Mucosa of descending colon (tissue), 3 donors: ENCODE results near the gene SSX2IP. TPM values are rescaled to one million over a fixed set of nuclear protein-coding genes. Genes with fewer than 3 reads are reported as not detected.

ENCODE experiments used
- ATAC-seq: fragments of 200-7000 bp; cut with Tn5 transposase; one replicate; pipeline ENCODE4 v1.9.1; 2020; ENCODE audit warnings: mild to moderate bottlenecking, moderate library complexity
- DNase-seq, 3 donors: peaks; one replicate each; pipeline ENCODE4 v3.0.0-alpha.2; 2020
- H3K36me3 ChIP-seq: fragments of 200-600 bp; one replicate; pipeline ENCODE4 v1.8.0; 2021; ENCODE audit warnings: low read depth, mild to moderate bottlenecking
- H3K4me1 ChIP-seq: fragments of 200-600 bp; one replicate; pipeline ENCODE4 v1.8.0; 2021; ENCODE audit warnings: low read depth, mild to moderate bottlenecking
- H3K4me3 ChIP-seq: fragments of 200-600 bp; one replicate; pipeline ENCODE4 v1.8.0; 2021; ENCODE audit warnings: mild to moderate bottlenecking
- H3K9me3 ChIP-seq: fragments of 200-600 bp; one replicate; pipeline ENCODE4 v1.8.0; 2021; ENCODE audit warnings: mild to moderate bottlenecking
- CTCF ChIP-seq: fragments of 200-600 bp; IDR thresholded peaks from one replicate; pipeline ENCODE4 v1.8.0; 2022; ENCODE audit warnings: antibody characterized with exemption, mild to moderate bottlenecking
- intact Hi-C, 2 donors: fragments of 100-400 bp; cut with DNase I in 1 of 2; cut with micrococcal nuclease in 1 of 2; formaldehyde crosslinking; loops; one replicate each; pipeline versions ENCODE4 v1.11.0 to v1.11.1; 2022; cut with DNase I, micrococcal nuclease
- total RNA-seq, 3 donors: library from RNA; stranded (reverse); fragmentation: NEBNext Ultra II Directional in 2 of 3; extraction: Animal tissue kit (Norgen Biotek cat#: 25700) in 2 of 3; gene quantifications; one replicate each; pipeline versions ENCODE4 v1.2.1 to v1.2.4, GENCODE V29; 2021 to 2023
- donor health status: DM: no; HTN: no; CAD: no; lungs with moderate emphysema.
- donor health status: DM: no; HTN: no; CAD: no.
- donor health status: DM: no; HTN: yes; CAD: no.

The SSX2IP gene
- total RNA-seq, 3 donors from 2014 or later: 6.2 to 36.7 (median 14.4) TPM

GRCh38 chr1:84613026-84613425 is 77.2 kb downstream of the SSX2IP start:
- DNase-seq: no peak
- peaks cover 16% of the 10 kb centered on the region for H3K9me3 ChIP-seq
- H3K36me3 ChIP-seq: no peaks in the 10 kb centered on the region
- no peak for TF ChIP-seq CTCF
- H3K4me3 ChIP-seq: no peak overlapping the region
- no peaks in the 10 kb centered on the region for H3K4me1 ChIP-seq
- ATAC-seq: no peak
- intact Hi-C loops: no loop called here

GRCh38 chr1:84611796-84612195 is 78.5 kb downstream of the SSX2IP start:
- DNase-seq: no peak
- Histone ChIP-seq H3K36me3 (no peaks in the 10 kb centered on the region), H3K4me1 (no peaks in the 10 kb centered on the region), H3K4me3 (no peak overlapping the region), H3K9me3 (peaks cover 20% of the 10 kb centered on the region)
- intact Hi-C loops: no loop called here
- TF ChIP-seq CTCF: no peak
- ATAC-seq: no peak

GRCh38 chr1:84611091-84611490 is 79.2 kb downstream of the SSX2IP start:
- DNase-seq (no peak), ATAC-seq (no peak)
- intact Hi-C loops: no loop called here
- H3K9me3 ChIP-seq: peaks cover 27% of the 10 kb centered on the region
- H3K4me3 ChIP-seq: no peak overlapping the region
- no peaks in the 10 kb centered on the region for H3K36me3 ChIP-seq
- no peak for TF ChIP-seq CTCF
- no peaks in the 10 kb centered on the region for H3K4me1 ChIP-seq

DNA sequence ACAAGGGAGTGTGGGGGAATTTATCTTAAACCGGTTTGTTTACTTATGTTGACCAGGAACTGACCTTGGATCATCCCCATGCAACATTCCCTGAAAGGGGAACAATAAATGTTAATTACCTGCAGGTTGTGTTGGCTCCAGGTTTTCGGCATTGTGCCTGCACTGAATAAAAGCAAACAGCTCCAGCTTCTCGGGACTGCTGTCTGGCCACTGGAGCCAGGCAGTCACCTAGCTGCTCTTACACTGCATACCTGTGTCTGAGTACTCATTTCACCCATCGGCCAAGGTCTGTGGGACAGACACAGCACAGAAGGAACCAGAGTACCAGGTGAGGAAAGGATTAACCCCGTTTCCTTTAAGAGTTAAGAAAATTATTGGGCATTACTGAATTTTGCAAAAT is 83.3 kb downstream of the SSX2IP start:
- intact Hi-C loops: loop anchor here in 1 of 2 donors (10.0 kb wide), 1 partner anchor 162 kb away; no protein-coding TSS in a partner anchor
- no peaks in the 10 kb centered on the region for H3K36me3 ChIP-seq
- H3K4me1 ChIP-seq: no peaks in the 10 kb centered on the region
- ATAC-seq (no peak), DNase-seq (no peak)
- peaks cover 31% of the 10 kb centered on the region for H3K9me3 ChIP-seq
- H3K4me3 ChIP-seq: no peak overlapping the region
- TF ChIP-seq CTCF: no peak

DNA sequence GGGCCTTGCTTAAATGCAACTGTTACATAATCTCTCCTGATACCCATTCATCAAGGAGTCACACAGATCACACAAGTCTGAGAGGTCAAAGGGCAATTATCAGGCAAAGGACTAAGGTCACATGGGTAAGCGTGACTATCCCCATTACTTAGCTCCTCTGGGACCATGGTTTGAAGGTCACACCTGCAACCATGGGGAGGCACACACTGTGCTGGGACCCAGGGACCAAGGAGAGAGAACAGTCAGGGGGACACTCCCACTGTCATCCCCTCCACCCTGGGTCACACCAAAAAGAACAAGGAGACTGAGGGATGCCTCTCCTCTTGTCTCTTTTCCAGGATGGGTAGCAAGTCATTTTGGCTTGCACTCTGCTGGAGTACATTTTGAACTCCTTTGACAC is 85.1 kb downstream of the SSX2IP start:
- DNase-seq: no peak
- Histone ChIP-seq H3K9me3 (peaks cover 31% of the 10 kb centered on the region), H3K4me3 (no peak overlapping the region), H3K36me3 (no peaks in the 10 kb centered on the region), H3K4me1 (no peaks in the 10 kb centered on the region)
- intact Hi-C loops: loop anchor here in 1 of 2 donors (10.0 kb wide), 1 partner anchor 160 kb away; no protein-coding TSS in a partner anchor
- no peak for TF ChIP-seq CTCF
- ATAC-seq: no peak
